ENCODE measurements around the gene GPR152.

GRCh38 chr11:67431346-67432249, 20.9 kb downstream of the GPR152 start:
- TF ChIP-seq ZC3H11A (IDR thresholded peaks at IDR 0.05) = no peak
- no peak for TF ChIP-seq CBX2 (IDR thresholded peaks at IDR 0.05; ENCODE audit: borderline replicate concordance, low read depth)
- TF ChIP-seq KDM1A (IDR thresholded peaks at IDR 0.05; ENCODE audit: low read depth) = no peak
- TF ChIP-seq RAD21 (conservative IDR thresholded peaks at IDR 0.05 in 1 of 2, IDR thresholded peaks at IDR 0.05 in 1 of 2) = no peak
- TF ChIP-seq CTCF (IDR thresholded peaks at IDR 0.05) = no peak
- no peak for TF ChIP-seq PBX3 (IDR thresholded peaks at IDR 0.05)
- TF ChIP-seq POLR2A (IDR thresholded peaks at IDR 0.05; ENCODE audit: low read length) = no peak
- no peak for TF ChIP-seq CEBPB (IDR thresholded peaks at IDR 0.05)
- no peak for TF ChIP-seq REST (IDR thresholded peaks at IDR 0.05)
- no peak for TF ChIP-seq CHD4 (IDR thresholded peaks at IDR 0.05; ENCODE audit: borderline replicate concordance)
- TF ChIP-seq E2F6 (IDR thresholded peaks at IDR 0.05; ENCODE audit: borderline replicate concordance, low read depth) = no peak

Measured in A549 (cell line).